HCT116 (cell line): Measurements from ENCODE around the gene CHEK1. TPM values are rescaled to one million over a fixed set of nuclear protein-coding genes. Genes with fewer than 3 reads are reported as not detected.

Experiments
- ATAC-seq: fragments of 200-7000 bp; cut with Tn5 transposase; 2 replicates; pipeline ENCODE4 v1.9.1; 2020; ENCODE audit warnings: mild to moderate bottlenecking, moderate library complexity
- BruUV-seq: library from RNA; stranded (reverse); fragments of 400-500 nt; replicated peaks from 2 replicates; lab custom pipeline; 2021; lab: Mats Ljungman, UMichigan
- CTCF ChIA-PET: fragments of 300-600 bp; sonication (Branson Sonifier 250); formaldehyde crosslinking; loops from one replicate; lab custom pipeline; 2021; ENCODE audit warnings: antibody characterized with exemption; lab: Charles Lee
- POLR2A ChIA-PET: fragments of 300-600, 350-600 bp; sonication (Branson Sonifier 250); formaldehyde crosslinking; loops from one replicate; lab custom pipeline; 2021; ENCODE audit warnings: antibody characterized with exemption; lab: Charles Lee
- RAD21 ChIA-PET, 2 experiments: fragments of 300-600 bp; sonication (Branson Sonifier 250); formaldehyde crosslinking; loops; one replicate each; lab custom pipeline; 2023; ENCODE audit warnings: low total read pairs in 2 of 2; ENCODE audit not compliant: uncharacterized antibody in 2 of 2, unreplicated experiment in 2 of 2, low non-redundant PET in 1 of 2; lab: Charles Lee
- DNase-seq: peaks from one replicate; pipeline ENCODE4 v3.0.0-alpha.2; 2010; ENCODE audit warnings: low read depth, low spot score
- H2AFZ ChIP-seq: fragments of 200-600 bp; shearing (Covaris generic), sonication (generic); 2 replicates; pipeline ENCODE4 v1.6.1; 2017; ENCODE audit warnings: low read depth, mixed run types, mixed read lengths, antibody characterized with exemption, low read length; ENCODE audit not compliant: poor library complexity, severe bottlenecking
- H3K27ac ChIP-seq: 2 replicates; pipeline ENCODE4 v1.5.1; 2012; ENCODE audit warnings: low read depth, low read length
- H3K27me3 ChIP-seq: fragments of 200-600 bp; sonication (generic); 2 replicates; pipeline ENCODE4 v1.6.1; 2016; ENCODE audit warnings: mixed run types, low read length, mixed read lengths; ENCODE audit not compliant: insufficient read depth
- H3K36me3 ChIP-seq, 2 experiments: fragments of 200-500 bp in 1 of 2; fragments of 200-600 bp in 1 of 2; sonication (Bioruptor generic) in 1 of 2; sonication (generic) in 1 of 2; 2 replicates each; pipeline versions ENCODE4 v1.5.1 to v1.6.1; 2014 to 2016; ENCODE audit warnings: low read length in 2 of 2, inconsistent platforms in 1 of 2, mixed read lengths in 1 of 2, mixed run types in 1 of 2; ENCODE audit not compliant: insufficient read depth in 2 of 2, control insufficient read depth in 1 of 2
- H3K4me1 ChIP-seq, 2 experiments: fragments of 200-600 bp in 1 of 2; sonication (generic) in 1 of 2; 2 replicates each; pipeline versions ENCODE4 v1.5.1 to v1.6.1; 2012 to 2017; ENCODE audit warnings: low read length in 2 of 2, inconsistent platforms in 1 of 2, mild to moderate bottlenecking in 1 of 2, mixed read lengths in 1 of 2, mixed run types in 1 of 2, moderate library complexity in 1 of 2; ENCODE audit not compliant: insufficient read depth in 2 of 2, control insufficient read depth in 1 of 2
- H3K4me2 ChIP-seq: fragments of 200-600 bp; sonication (generic); 2 replicates; pipeline ENCODE4 v1.6.1; 2017; ENCODE audit warnings: mixed run types, low read length, mixed read lengths
- H3K4me3 ChIP-seq, 2 experiments: fragments of 200-600 bp in 1 of 2; sonication (generic) in 1 of 2; replicated peaks in 1 of 2; 2 replicates each; pipeline ENCODE4 v1.5.1; 2011 to 2016; ENCODE audit warnings: low read length in 2 of 2, control low read depth in 1 of 2, low read depth in 1 of 2, mild to moderate bottlenecking in 1 of 2, mixed read lengths in 1 of 2, mixed run types in 1 of 2
- H3K79me2 ChIP-seq: fragments of 200-600 bp; sonication (generic); 2 replicates; pipeline ENCODE4 v1.6.1; 2017; ENCODE audit warnings: mild to moderate bottlenecking, mixed run types, low read length, moderate library complexity, mixed read lengths; ENCODE audit not compliant: insufficient read depth
- H3K9ac ChIP-seq: fragments of 200-600 bp; sonication (generic); 2 replicates; pipeline ENCODE4 v1.6.1; 2016; ENCODE audit warnings: low read length, mixed read lengths
- H3K9me2 ChIP-seq: fragments of 200-600 bp; sonication (generic), shearing (Covaris generic); 2 replicates; pipeline ENCODE4 v1.6.1; 2017; ENCODE audit warnings: mixed run types, mild to moderate bottlenecking, moderate library complexity; ENCODE audit not compliant: insufficient read depth
- H3K9me3 ChIP-seq, 2 experiments: fragments of 200-500 bp in 1 of 2; fragments of 200-600 bp in 1 of 2; sonication (Bioruptor generic) in 1 of 2; sonication (generic) in 1 of 2; 2 replicates each; pipeline ENCODE4 v1.6.1; 2014 to 2017; ENCODE audit warnings: low read length in 2 of 2, mixed read lengths in 2 of 2, inconsistent platforms in 1 of 2, low read depth in 1 of 2, mild to moderate bottlenecking in 1 of 2, mixed run types in 1 of 2, moderate library complexity in 1 of 2; ENCODE audit not compliant: control insufficient read depth in 1 of 2, insufficient read depth in 1 of 2
- H4K20me1 ChIP-seq: fragments of 200-600 bp; sonication (generic), shearing (Covaris generic); 2 replicates; pipeline ENCODE4 v1.6.1; 2017; ENCODE audit warnings: mixed run types, mild to moderate bottlenecking, moderate library complexity; ENCODE audit not compliant: insufficient read depth
- CBX3 ChIP-seq: IDR thresholded peaks from 2 replicates; pipeline ENCODE4 v1.6.1; 2012; ENCODE audit warnings: low read depth
- CEBPB ChIP-seq: IDR thresholded peaks from 2 replicates; pipeline ENCODE4 v1.6.1; 2012; ENCODE audit warnings: low read depth
- CTCF ChIP-seq, 3 experiments: fragments of 200-600 bp in 1 of 3; sonication (generic) in 1 of 3; IDR thresholded peaks in 2 of 3; conservative IDR thresholded peaks in 1 of 3; 2 replicates each; pipeline ENCODE4 v1.5.1; 2012 to 2017; ENCODE audit warnings: low read depth in 2 of 3, low read length in 2 of 3, antibody characterized with exemption in 1 of 3, borderline replicate concordance in 1 of 3, control low read depth in 1 of 3, mild to moderate bottlenecking in 1 of 3, mixed read lengths in 1 of 3, mixed run types in 1 of 3, moderate library complexity in 1 of 3; ENCODE audit not compliant: insufficient read depth in 1 of 3
- ELF1 ChIP-seq: IDR thresholded peaks from 2 replicates; pipeline ENCODE4 v1.6.1; 2012; ENCODE audit warnings: low read depth, borderline replicate concordance
- EZH2 ChIP-seq: fragments of 200-600 bp; sonication (generic); IDR thresholded peaks from 2 replicates; pipeline ENCODE4 v1.6.1; 2017; ENCODE audit warnings: antibody characterized with exemption, mixed run types
- EZH2phosphoT487 ChIP-seq: fragments of 200-600 bp; IDR thresholded peaks from 2 replicates; pipeline ENCODE4 v1.6.1; 2018; ENCODE audit warnings: antibody characterized with exemption, borderline replicate concordance
- FOSL1 ChIP-seq: IDR thresholded peaks from 2 replicates; pipeline ENCODE4 v1.6.1; 2012; ENCODE audit warnings: low read depth
- SP1 ChIP-seq: IDR thresholded peaks from 2 replicates; pipeline ENCODE4 v1.6.1; 2012; ENCODE audit warnings: low read depth
- TCF7L2 ChIP-seq: IDR thresholded peaks from 2 replicates; pipeline ENCODE4 v1.7.0; 2011; ENCODE audit warnings: borderline replicate concordance, inconsistent platforms; ENCODE audit not compliant: insufficient read depth, insufficient read length; ENCODE audit errors: extremely low read depth
- YY1 ChIP-seq: IDR thresholded peaks from 2 replicates; pipeline ENCODE4 v1.6.1; 2011; ENCODE audit warnings: low read length, low read depth, moderate library complexity, mild to moderate bottlenecking; ENCODE audit not compliant: insufficient replicate concordance; ENCODE audit errors: extremely low read depth
- ZFX ChIP-seq: fragments of 450-650 bp; IDR thresholded peaks from 2 replicates; pipeline ENCODE4 v1.6.1; 2017
- intact Hi-C: fragments of 100-400 bp; cut with micrococcal nuclease; formaldehyde crosslinking; loops from 2 replicates; pipeline ENCODE4 v1.10.0; 2022
- total RNA-seq: library from RNA; stranded (reverse); gene quantifications from one replicate; pipeline ENCODE4 v1.2.1, GENCODE V29; 2021; ENCODE audit not compliant: unreplicated experiment
- TF ChIP-seq, protein P1 (sequence below): IDR thresholded peaks from 2 replicates; pipeline ENCODE4 v1.6.1; 2012; ENCODE audit warnings: low read depth
- TF ChIP-seq, protein P2 (sequence below): IDR thresholded peaks from 2 replicates; pipeline ENCODE4 v1.6.1; 2011; ENCODE audit warnings: mild to moderate bottlenecking, low read length, moderate library complexity; ENCODE audit not compliant: insufficient replicate concordance; ENCODE audit errors: extremely low read depth

Gene CHEK1
- total RNA-seq, 1 experiment from 2014 or later = 69.3 TPM

DNA sequence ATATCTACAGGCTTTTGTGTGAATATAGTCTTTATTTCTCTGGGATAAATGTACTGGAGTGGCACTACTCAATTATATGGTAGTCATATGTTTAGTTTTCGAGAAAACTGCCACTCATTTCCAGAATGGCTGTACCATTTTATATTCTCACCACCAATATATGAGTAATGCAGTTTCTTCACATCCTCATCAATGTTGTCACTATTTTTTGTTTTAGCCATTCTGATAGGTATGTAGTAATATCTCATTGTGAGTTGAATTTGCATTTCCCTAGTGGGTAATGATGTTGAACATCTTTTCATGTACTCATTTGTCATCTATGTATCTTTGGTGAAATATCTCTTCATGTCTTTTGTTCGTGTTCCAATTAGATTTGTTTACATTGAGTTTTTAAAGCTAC lies 37.7 kb downstream of the CHEK1 start:
- BruUV-seq = no TSS peak
- no peak overlapping the region for H3K27ac ChIP-seq
- DNase-seq (no peak), ATAC-seq (no peak)
- no peaks in the 10 kb centered on the region for H4K20me1 ChIP-seq
- H3K79me2 ChIP-seq = peaks cover 26% of the 10 kb centered on the region
- intact Hi-C loops = no loop called here
- H3K9ac ChIP-seq = no peak overlapping the region
- no peaks in the 10 kb centered on the region for H3K4me1 ChIP-seq
- no peaks in the 10 kb centered on the region for H3K27me3 ChIP-seq
- H2AFZ ChIP-seq = no peak overlapping the region
- H3K9me3 ChIP-seq = peaks cover 0 to 4% of the 10 kb centered on the region in 2 experiments; a peak in 1 of 4 replicates
- H3K4me3 ChIP-seq = no peak overlapping the region
- no peak for TF ChIP-seq ZFX
- TF ChIP-seq YY1 = no peak
- no peak for TF ChIP-seq CTCF (IDR thresholded peaks at IDR 0.05 in 2 of 3, conservative IDR thresholded peaks at IDR 0.05 in 1 of 3; ENCODE audit: borderline replicate concordance in 1 of 3, insufficient read depth in 1 of 3, low read depth in 2 of 3, low read length in 2 of 3)
- TF ChIP-seq, protein P1, sequence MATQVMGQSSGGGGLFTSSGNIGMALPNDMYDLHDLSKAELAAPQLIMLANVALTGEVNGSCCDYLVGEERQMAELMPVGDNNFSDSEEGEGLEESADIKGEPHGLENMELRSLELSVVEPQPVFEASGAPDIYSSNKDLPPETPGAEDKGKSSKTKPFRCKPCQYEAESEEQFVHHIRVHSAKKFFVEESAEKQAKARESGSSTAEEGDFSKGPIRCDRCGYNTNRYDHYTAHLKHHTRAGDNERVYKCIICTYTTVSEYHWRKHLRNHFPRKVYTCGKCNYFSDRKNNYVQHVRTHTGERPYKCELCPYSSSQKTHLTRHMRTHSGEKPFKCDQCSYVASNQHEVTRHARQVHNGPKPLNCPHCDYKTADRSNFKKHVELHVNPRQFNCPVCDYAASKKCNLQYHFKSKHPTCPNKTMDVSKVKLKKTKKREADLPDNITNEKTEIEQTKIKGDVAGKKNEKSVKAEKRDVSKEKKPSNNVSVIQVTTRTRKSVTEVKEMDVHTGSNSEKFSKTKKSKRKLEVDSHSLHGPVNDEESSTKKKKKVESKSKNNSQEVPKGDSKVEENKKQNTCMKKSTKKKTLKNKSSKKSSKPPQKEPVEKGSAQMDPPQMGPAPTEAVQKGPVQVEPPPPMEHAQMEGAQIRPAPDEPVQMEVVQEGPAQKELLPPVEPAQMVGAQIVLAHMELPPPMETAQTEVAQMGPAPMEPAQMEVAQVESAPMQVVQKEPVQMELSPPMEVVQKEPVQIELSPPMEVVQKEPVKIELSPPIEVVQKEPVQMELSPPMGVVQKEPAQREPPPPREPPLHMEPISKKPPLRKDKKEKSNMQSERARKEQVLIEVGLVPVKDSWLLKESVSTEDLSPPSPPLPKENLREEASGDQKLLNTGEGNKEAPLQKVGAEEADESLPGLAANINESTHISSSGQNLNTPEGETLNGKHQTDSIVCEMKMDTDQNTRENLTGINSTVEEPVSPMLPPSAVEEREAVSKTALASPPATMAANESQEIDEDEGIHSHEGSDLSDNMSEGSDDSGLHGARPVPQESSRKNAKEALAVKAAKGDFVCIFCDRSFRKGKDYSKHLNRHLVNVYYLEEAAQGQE = no peak
- TF ChIP-seq CEBPB = no peak
- TF ChIP-seq, protein P2, sequence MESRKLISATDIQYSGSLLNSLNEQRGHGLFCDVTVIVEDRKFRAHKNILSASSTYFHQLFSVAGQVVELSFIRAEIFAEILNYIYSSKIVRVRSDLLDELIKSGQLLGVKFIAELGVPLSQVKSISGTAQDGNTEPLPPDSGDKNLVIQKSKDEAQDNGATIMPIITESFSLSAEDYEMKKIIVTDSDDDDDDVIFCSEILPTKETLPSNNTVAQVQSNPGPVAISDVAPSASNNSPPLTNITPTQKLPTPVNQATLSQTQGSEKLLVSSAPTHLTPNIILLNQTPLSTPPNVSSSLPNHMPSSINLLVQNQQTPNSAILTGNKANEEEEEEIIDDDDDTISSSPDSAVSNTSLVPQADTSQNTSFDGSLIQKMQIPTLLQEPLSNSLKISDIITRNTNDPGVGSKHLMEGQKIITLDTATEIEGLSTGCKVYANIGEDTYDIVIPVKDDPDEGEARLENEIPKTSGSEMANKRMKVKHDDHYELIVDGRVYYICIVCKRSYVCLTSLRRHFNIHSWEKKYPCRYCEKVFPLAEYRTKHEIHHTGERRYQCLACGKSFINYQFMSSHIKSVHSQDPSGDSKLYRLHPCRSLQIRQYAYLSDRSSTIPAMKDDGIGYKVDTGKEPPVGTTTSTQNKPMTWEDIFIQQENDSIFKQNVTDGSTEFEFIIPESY = no peak
- TF ChIP-seq ELF1 = no peak
- no peak for TF ChIP-seq CBX3
- TF ChIP-seq TCF7L2 = no peak
- TF ChIP-seq EZH2 = no peak
- TF ChIP-seq SP1 = no peak
- TF ChIP-seq EZH2phosphoT487 = no peak
- TF ChIP-seq FOSL1 = no peak
- ChIA-PET POLR2A (no interaction called here), CTCF (no interaction called here), RAD21 (no interaction called here)
- no peak overlapping the region for H3K4me2 ChIP-seq
- no peaks in the 10 kb centered on the region for H3K9me2 ChIP-seq
- peaks cover 4 to 16% of the 10 kb centered on the region in 2 experiments; a peak in 2 of 4 replicates for H3K36me3 ChIP-seq
